NCI-H2171 treated with DMSO at 0.1 percent for 48 hours (cell line): ENCODE measurements around the gene MBTPS1.

Experiments
- DNase-seq: peaks from one replicate; lab custom pipeline; 2025; lab: John Stamatoyannopoulos, UW

MBTPS1 gene

GRCh38 chr16:84034516-84034915, 82.2 kb downstream of the MBTPS1 start:
- no peak for DNase-seq

DNA sequence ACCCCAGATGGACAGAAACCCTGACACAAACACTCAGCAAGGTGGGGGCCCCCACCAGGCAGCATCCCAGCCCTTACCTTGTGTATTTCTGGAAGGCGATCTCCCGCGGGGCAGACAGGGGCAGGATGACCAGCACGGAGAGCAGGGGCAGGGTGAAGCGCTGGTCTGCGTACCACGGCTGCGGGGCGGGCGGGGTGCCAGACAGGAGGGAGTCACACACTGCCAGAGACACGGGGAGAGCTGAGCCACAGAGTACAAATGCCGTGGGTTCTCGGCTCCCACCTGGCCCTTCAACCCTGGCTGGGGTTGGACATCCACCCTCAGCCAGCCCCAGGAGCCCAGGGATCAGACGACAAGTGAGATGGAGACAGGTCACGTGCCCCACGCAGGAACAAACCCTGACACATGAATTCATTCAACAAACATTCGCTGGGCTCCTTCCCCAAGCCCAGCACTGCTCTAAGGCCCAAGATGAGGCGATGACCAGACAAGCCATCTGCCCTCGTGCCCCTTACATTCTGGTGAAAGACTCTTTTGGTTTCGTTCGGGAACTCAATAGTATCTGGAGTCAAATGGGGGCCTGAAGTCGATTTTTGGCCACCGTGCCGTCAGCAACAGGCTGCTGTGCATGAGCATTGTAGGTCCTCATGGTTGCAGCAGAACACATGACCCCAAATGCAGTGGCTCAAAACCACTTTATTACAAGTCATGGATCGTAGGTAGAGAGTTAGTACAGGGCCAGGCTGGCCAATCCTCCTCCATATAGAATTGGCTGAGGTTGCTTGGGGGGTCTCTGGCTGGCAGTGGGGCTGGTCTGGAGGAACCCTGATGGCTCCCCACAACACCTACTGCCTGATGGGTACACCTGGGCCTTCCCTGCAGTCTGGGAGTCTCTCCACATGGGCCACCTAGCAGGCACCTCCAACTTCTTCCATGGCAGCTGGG, 83.2 kb downstream of the MBTPS1 start:
- no peak for DNase-seq

GRCh38 chr16:84032458-84033178, 84.1 kb downstream of the MBTPS1 start:
- peak; percentile 50 for DNase-seq

DNA sequence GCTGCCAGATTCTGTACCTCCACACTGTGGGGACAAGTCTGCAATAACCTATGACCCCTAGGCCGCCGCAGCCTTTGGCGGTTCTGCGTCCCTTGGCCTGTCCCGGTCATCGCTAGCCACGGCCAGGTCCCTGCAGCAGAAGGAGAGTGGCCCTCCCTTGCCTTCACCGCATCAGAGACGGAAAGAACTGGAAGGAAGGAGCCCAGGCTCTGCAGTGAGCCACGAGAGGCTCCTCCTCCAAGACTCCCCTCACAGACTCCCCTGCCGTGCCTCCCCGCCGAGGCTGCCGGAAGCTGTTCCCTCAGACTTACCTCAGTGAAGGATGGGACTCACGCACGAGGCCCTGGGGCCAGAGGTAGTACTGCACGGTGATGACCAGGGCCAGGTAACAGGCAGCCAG, 85.2 kb downstream of the MBTPS1 start:
- no peak for DNase-seq

- DNase-seq: peak; percentile 99
Observed at GRCh38 chr16:84029297-84030047, 87.3 kb downstream of the MBTPS1 start.

GRCh38 chr16:84027625-84028024, 89.1 kb downstream of the MBTPS1 start:
- DNase-seq: peak; percentile 90

DNA sequence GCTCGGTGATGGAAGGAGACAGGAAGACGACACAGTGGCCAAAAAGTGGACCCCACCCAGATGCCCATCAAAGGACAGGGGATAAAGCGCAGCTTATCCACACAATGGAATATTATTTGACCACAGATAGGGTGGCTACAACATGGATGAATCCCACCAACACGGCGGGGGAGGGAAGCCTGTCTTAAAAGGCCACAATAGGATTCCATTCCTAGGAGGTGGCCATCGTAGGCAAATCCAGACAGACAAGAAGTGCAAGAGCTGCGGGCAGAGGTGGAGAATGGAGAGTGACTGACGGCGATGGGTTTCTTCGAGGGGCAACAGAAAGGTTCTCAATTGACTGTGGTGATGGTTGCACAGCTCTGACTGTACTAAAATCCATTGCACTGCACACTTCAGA, 90.1 kb downstream of the MBTPS1 start:
- DNase-seq: no peak

- no peak for DNase-seq
Observed at GRCh38 chr16:84024854-84025253, 91.9 kb downstream of the MBTPS1 start.

GRCh38 chr16:84022644-84023043, 94.1 kb downstream of the MBTPS1 start:
- peak; percentile 78 for DNase-seq

- DNase-seq: no peak
Observed at GRCh38 chr16:84021488-84021887, 95.3 kb downstream of the MBTPS1 start.

GRCh38 chr16:84020353-84020752, 96.4 kb downstream of the MBTPS1 start:
- DNase-seq: no peak

DNA sequence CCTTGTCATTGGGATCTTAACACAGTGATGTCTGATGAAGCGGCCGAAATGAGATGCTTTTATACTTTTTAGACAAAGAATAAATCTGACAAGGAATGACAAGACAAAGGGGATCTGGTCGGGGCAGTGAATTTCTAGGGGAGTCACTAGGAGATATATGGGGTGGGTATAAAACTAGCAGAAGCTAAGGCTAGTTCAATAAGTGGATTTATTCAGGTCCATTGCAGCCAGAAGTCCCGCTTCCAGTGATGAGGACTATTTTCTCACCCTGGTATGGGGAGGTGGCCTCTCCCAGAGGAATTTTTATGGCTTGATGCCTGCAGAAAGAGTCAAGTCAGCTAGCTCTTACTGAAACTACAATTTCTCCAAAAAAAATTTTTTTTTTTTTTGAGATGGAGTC, 98.0 kb downstream of the MBTPS1 start:
- DNase-seq: no peak

- no peak for DNase-seq
Observed at GRCh38 chr16:84016477-84016876, 100.3 kb downstream of the MBTPS1 start.

GRCh38 chr16:84015399-84015798, 101.3 kb downstream of the MBTPS1 start:
- no peak for DNase-seq

DNA sequence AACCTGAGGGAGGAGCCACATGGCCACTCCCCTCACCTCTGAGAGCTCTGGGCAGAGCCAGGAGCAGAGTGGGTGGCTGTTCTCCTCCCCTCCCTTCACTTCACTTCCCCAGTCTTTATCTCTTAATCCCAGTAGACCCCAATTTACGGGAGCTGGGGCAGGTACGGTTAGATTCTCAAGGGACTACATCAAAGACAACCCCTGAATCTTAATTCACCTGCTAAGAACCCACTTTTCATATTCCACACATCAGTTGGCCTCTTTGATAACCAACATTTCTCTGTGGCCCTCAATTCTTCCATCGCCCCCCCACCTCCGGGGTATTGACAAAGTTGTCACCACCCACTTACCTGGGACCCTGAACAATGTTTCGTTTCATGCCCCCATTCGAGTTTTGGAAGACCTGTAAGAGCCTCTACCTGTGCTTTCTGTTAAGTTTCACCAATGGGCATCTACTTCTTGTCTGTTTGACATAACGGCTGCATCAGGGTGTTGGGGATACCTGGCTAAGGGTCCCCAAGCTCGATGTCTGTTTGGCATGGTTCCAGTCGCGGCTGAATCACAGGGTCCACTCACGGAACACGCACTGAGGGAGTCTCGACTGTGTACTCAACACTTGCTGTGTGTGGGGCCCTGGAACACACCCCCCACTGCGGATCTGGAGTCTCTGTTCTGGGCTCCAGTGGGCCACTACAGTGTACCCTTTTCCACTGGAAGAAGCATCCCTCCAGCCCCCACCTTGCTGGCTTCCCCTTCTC, 102.0 kb downstream of the MBTPS1 start:
- DNase-seq: no peak

DNA sequence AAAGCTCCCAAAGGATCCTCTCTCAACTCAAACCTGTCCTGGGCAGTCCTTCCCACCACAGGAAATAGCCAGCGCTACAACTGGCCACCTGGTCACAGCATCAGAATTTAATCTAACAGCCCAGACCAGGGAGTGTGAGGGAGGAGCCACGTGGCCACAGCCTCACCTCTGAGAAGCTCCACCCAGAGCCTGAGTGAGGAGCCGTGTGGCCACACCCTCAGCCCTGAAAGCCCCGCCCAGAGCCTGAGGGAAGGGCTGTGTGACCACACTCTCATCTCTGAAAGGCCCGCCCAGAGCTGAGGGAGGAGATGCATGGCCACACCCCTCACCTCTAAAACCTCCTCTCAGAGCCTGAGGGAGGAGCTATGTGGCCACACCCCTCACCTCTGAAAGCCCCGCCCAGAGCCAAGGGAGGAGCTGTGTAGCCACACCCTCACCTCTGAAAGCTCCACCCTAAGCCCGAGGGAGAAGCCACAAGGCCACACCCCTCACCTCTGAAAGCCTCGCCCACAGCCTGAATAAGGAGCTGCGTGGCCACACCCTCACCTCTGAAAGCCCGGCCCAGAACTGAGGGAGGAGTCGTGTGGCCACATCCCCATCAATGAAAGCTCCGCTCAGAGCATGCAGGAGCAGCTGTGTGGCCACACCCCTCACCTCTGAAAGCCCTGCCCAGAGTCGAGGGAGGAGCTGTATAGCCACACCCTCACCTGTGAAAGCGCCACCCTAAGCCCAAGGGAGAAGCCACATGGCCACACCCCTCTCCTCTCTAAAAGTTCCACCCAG, 102.8 kb downstream of the MBTPS1 start:
- DNase-seq: peak; percentile 85

GRCh38 chr16:84009282-84009681, 107.5 kb downstream of the MBTPS1 start:
- DNase-seq: no peak

DNA sequence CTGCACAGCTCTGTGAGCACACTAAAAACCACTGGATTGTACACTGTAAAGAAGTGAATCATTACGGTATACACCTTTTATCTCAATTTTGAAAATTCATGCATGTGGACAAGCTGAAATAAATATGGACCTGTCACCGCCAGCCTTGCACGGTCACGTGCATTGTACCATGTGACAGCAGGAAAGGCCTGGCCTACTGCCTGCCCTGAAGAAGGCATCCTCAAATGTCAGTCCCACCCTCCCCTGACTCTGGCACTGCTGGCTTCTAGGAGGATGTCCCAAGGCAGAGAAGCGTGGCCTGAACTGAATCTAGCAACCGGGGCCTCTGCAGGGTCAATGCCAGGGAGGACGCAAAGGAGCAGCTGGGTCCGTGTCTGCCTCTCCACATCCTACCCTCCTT, 108.8 kb downstream of the MBTPS1 start:
- no peak for DNase-seq

DNA sequence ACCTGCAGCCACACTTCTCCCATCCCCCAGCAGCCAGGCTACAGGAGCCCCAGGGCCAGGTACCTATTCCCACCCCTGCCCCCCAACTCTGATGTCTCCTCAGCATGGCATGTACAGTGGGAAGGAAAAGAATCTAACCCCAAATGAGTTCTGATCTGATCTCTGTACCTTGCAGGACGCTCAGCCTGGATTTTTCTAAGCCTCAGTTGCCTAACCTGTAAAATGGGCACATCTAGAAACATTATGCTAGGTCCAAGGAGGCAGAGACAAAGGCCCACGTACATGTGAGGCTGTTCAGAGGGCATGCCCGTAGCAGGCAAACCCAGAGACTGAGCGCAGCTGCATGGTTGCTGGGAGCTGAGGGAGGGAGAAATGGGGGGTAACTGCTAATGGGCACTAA, 109.2 kb downstream of the MBTPS1 start:
- no peak for DNase-seq

DNA sequence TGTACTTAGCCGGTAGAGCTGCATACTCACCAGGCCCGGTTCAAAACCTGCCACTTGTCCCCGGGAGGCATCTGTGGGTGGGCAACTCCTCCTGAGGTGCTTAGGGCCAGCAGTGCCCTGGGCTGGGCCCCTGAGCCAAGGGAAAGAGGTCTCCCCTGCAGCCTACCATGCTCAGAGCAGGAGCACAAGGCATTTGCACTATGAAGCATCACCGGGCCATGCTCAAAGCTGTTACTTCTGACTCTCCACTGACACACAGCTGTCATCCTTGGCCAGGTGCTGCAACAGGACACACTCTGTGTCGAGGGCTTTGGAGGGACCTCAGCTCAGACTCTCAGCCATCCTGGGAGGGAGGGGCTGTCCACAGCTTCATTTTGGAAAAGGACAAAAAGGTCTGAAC, 111.4 kb downstream of the MBTPS1 start:
- DNase-seq: peak; percentile 44

DNA sequence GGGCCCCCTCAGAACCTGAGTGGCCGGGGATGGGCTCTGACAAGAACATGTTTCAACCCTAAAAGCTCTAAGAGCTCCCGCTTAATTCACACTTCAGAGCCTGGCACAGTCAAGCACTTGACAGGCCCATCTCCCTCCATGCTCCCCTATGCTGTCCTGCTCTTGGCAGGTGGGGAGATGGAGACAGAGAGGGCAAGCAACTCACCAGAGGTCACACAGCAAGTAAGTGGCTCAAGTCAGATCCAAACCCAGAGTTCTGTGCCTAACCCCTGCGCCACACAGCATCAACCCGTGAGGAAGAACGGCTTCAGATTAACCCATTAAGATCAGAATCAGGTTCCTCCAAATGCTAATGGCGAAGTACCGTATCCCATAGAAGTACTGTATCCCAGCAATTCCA, 112.3 kb downstream of the MBTPS1 start:
- DNase-seq: no peak
